Keratinocyte (primary cell): Measurements from ENCODE around the gene PSD4. TPM values are rescaled to one million over a fixed set of nuclear protein-coding genes. Genes with fewer than 3 reads are reported as not detected.
A peak's percentile ranks its signal among the peaks of the same experiment; 100 is the strongest.
"Not testable (repeated sequence)": the region's sequence is repeated elsewhere in the genome, so short reads cannot be mapped to it uniquely, and the experiment has no call there.

Experiments used
- DNase-seq: peaks from one replicate; pipeline ENCODE4 v3.0.0-alpha.2; 2011; ENCODE audit warnings: low read depth, missing footprints, low spot score
- FAIRE-seq: peaks from 2 replicates; lab custom pipeline; 2011; peaks lifted over from hg19 to GRCh38; lab: Jason Lieb, UNC
- H2AFZ ChIP-seq: 2 replicates; pipeline ENCODE4 v1.6.0; 2012; ENCODE audit warnings: low read length, control low read depth, inconsistent platforms; ENCODE audit not compliant: control insufficient read depth
- H3K27ac ChIP-seq: 2 replicates; pipeline ENCODE4 v1.5.1; 2011; ENCODE audit warnings: low read length; ENCODE audit not compliant: control insufficient read depth, insufficient read depth
- H3K27me3 ChIP-seq: 3 replicates; pipeline ENCODE4 v1.6.0; 2011; ENCODE audit warnings: low read length; ENCODE audit not compliant: control insufficient read depth, insufficient read depth; ENCODE audit errors: extremely low read depth
- H3K36me3 ChIP-seq, 2 experiments: 2 replicates in 1 of 2; 3 replicates in 1 of 2; pipeline ENCODE4 v1.5.1; 2011; ENCODE audit warnings: low read length in 2 of 2, mild to moderate bottlenecking in 1 of 2; ENCODE audit not compliant: control insufficient read depth in 2 of 2, insufficient read depth in 2 of 2; ENCODE audit errors: extremely low read depth in 1 of 2
- H3K4me1 ChIP-seq: 3 replicates; pipeline ENCODE4 v1.5.1; 2011; ENCODE audit warnings: low read length; ENCODE audit not compliant: control insufficient read depth, insufficient read depth; ENCODE audit errors: extremely low read depth
- H3K4me2 ChIP-seq: 3 replicates; pipeline ENCODE4 v1.6.0; 2011; ENCODE audit warnings: low read depth, low read length; ENCODE audit not compliant: control insufficient read depth, insufficient read depth; ENCODE audit errors: extremely low read depth
- H3K4me3 ChIP-seq, 3 experiments: fragments of 200-600 bp in 1 of 3; sonication (generic) in 1 of 3; 2 replicates in 2 of 3; 3 replicates in 1 of 3; pipeline ENCODE4 v1.5.1; 2011 to 2016; ENCODE audit warnings: low read length in 3 of 3, mild to moderate bottlenecking in 3 of 3, control low read depth in 2 of 3, inconsistent platforms in 1 of 3, low read depth in 1 of 3, mixed read lengths in 1 of 3, mixed run types in 1 of 3, moderate library complexity in 1 of 3; ENCODE audit not compliant: control insufficient read depth in 2 of 3, insufficient read depth in 2 of 3; ENCODE audit errors: extremely low read depth in 1 of 3
- H3K79me2 ChIP-seq: 2 replicates; pipeline ENCODE4 v1.6.0; 2012; ENCODE audit warnings: low read length; ENCODE audit not compliant: control insufficient read depth, insufficient read depth
- H3K9ac ChIP-seq: 3 replicates; pipeline ENCODE4 v1.6.0; 2011; ENCODE audit warnings: low read length; ENCODE audit not compliant: control insufficient read depth, insufficient read depth; ENCODE audit errors: extremely low read depth
- H3K9me1 ChIP-seq: 3 replicates; pipeline ENCODE4 v1.6.0; 2011; ENCODE audit warnings: low read length; ENCODE audit not compliant: control insufficient read depth, insufficient read depth; ENCODE audit errors: extremely low read depth
- H3K9me3 ChIP-seq: 2 replicates; pipeline ENCODE4 v1.5.1; 2012; ENCODE audit warnings: low read depth, low read length; ENCODE audit not compliant: control insufficient read depth
- H4K20me1 ChIP-seq: 3 replicates; pipeline ENCODE4 v1.6.0; 2011; ENCODE audit warnings: low read length; ENCODE audit not compliant: control insufficient read depth, insufficient read depth; ENCODE audit errors: extremely low read depth
- CTCF ChIP-seq, 3 experiments: IDR thresholded peaks in 1 of 3; conservative IDR thresholded peaks in 1 of 3; optimal IDR thresholded peaks in 1 of 3; 2 replicates in 2 of 3; 3 replicates in 1 of 3; pipeline versions ENCODE3 to v1.5.1; 2011; ENCODE audit warnings: low read length in 3 of 3, mild to moderate bottlenecking in 3 of 3, moderate library complexity in 2 of 3, control low read depth in 1 of 3, inconsistent platforms in 1 of 3; ENCODE audit not compliant: insufficient read depth in 2 of 3; ENCODE audit errors: extremely low read depth in 1 of 3
- EZH2 ChIP-seq: IDR thresholded peaks from one replicate; pipeline ENCODE4 v1.6.1; 2012; ENCODE audit warnings: inconsistent platforms, mild to moderate bottlenecking, low read length, moderate library complexity
- dilution Hi-C: fragments of 300-500 bp; cut with MboI; formaldehyde crosslinking; loops from one replicate; pipeline ENCODE4 v1.7.0; 2020; ENCODE audit warnings: low sequenced_read_pairs; ENCODE audit not compliant: extremely low pct_ligation_motif_present
- polyA plus RNA-seq, 5 experiments: library from polyadenylated mRNA; depleted of rRNA in 3 of 5; stranded (reverse) in 3 of 5; stranded (forward) in 1 of 5; unstranded in 1 of 5; fragments of >200 nt; gene quantifications; 1 replicate in 1 of 5; 2 replicates in 3 of 5; 3 replicates in 1 of 5; pipeline versions ENCODE4 v1.2.1 to v1.2.3, GENCODE V29; 2011 to 2012; ENCODE audit warnings: missing spikeins in 2 of 5, low read depth in 1 of 5, low replicate concordance in 1 of 5

PSD4 gene
- polyA plus RNA-seq, 1 donor (not counting 4 experiments of a cell fraction or from before 2014, with no cell fraction given), result 11.1 TPM

- Histone ChIP-seq H3K27ac (no peak overlapping the region), H2AFZ (no peak overlapping the region)
- FAIRE-seq, result no peak
These were observed 61.1 kb downstream of the PSD4 start for GRCh38 chr2:113234721-113235346.

GRCh38 chr2:113235347-113236226, 61.8 kb downstream of the PSD4 start:
- H3K36me3 ChIP-seq, H4K20me1 ChIP-seq, FAIRE-seq, H3K9me1 ChIP-seq, dilution Hi-C loops, H3K9me3 ChIP-seq, DNase-seq, H2AFZ ChIP-seq, H3K27me3 ChIP-seq: not testable (repeated sequence)
- H3K27ac ChIP-seq, result peak overlapping the region; percentile 28
- peaks cover 15% of the 10 kb centered on the region for H3K79me2 ChIP-seq
- peak overlapping the region; percentile 33 for H3K4me2 ChIP-seq
- peaks cover 18% of the 10 kb centered on the region for H3K4me1 ChIP-seq
- H3K4me3 ChIP-seq, result peak overlapping the region in 1 of 3 experiments; percentile 49
- H3K9ac ChIP-seq, result peak overlapping the region; percentile 68

More at GRCh38 chr2:113234721-113235346, 61.1 kb downstream of the PSD4 start:
- Histone ChIP-seq H3K9ac (peak overlapping the region; percentile 68), H3K4me1 (peaks cover 11% of the 10 kb centered on the region), H3K27me3 (no peaks in the 10 kb centered on the region), H3K4me2 (peak overlapping the region; percentile 33), H3K9me3 (no peaks in the 10 kb centered on the region), H4K20me1 (no peaks in the 10 kb centered on the region), H3K4me3 (peak overlapping the region in 1 of 3 experiments; percentile 26), H3K36me3 (no peaks in the 10 kb centered on the region), H3K79me2 (peaks cover 15% of the 10 kb centered on the region), H3K9me1 (no peaks in the 10 kb centered on the region)
- no peak for DNase-seq
- TF ChIP-seq CTCF (optimal IDR thresholded peaks at IDR 0.05 in 1 of 3, IDR thresholded peaks at IDR 0.05 in 1 of 3, conservative IDR thresholded peaks at IDR 0.05 in 1 of 3; ENCODE audit: extremely low read depth in 1 of 3, insufficient read depth in 2 of 3, low read length in 3 of 3) (no peak), EZH2 (no peak)
- dilution Hi-C loops, result no loop called here
